Uterus (tissue), 4 donors: Measurements from ENCODE around the gene RASGRF1. TPM values are rescaled to one million over a fixed set of nuclear protein-coding genes. Genes with fewer than 3 reads are reported as not detected.

ENCODE experiments used
- DNase-seq, 2 donors: peaks; one replicate each; pipeline ENCODE4 v3.0.0-alpha.2; 2019 to 2020
- H3K27ac ChIP-seq, 2 donors: fragments of 200-600 bp; sonication (generic); 1 replicate in 1 of 2; 2 replicates in 1 of 2; pipeline ENCODE4 v1.5.1; 2016 to 2018
- H3K27me3 ChIP-seq, 2 donors: fragments of 200-600 bp; sonication (generic); one replicate each; pipeline ENCODE4 v1.5.1; 2018 to 2019; ENCODE audit warnings: control low read depth in 1 of 2
- H3K36me3 ChIP-seq, 2 donors: fragments of 200-600 bp; sonication (generic); one replicate each; pipeline ENCODE4 v1.5.1; 2019; ENCODE audit warnings: control low read depth in 1 of 2
- H3K4me1 ChIP-seq, 2 donors: fragments of 200-600 bp; sonication (generic); one replicate each; pipeline ENCODE4 v1.5.1; 2018 to 2019; ENCODE audit warnings: control low read depth in 1 of 2
- H3K4me3 ChIP-seq, 2 donors: fragments of 200-600 bp; sonication (generic); 1 replicate in 1 of 2; 2 replicates in 1 of 2; pipeline ENCODE4 v1.5.1; 2018 to 2019; ENCODE audit warnings: mild to moderate bottlenecking in 1 of 2
- H3K9me3 ChIP-seq, 2 donors: fragments of 200-600 bp; sonication (generic); one replicate each; pipeline ENCODE4 v1.5.1; 2019; ENCODE audit warnings: control low read depth in 1 of 2
- CTCF ChIP-seq, 4 experiments: fragments of 200-600 bp in 2 of 4; fragments of 450-650 bp in 2 of 4; sonication (generic) in 2 of 4; IDR thresholded peaks; one replicate each; pipeline ENCODE4 v1.5.1; 2016 to 2019; ENCODE audit warnings: antibody characterized with exemption in 4 of 4, mild to moderate bottlenecking in 2 of 4, moderate library complexity in 1 of 4
- POLR2A ChIP-seq, 2 donors: fragments of 450-650 bp; IDR thresholded peaks; one replicate each; pipeline ENCODE4 v1.6.1; 2016; ENCODE audit warnings: antibody characterized with exemption in 2 of 2, mild to moderate bottlenecking in 1 of 2, moderate library complexity in 1 of 2
- intact Hi-C: fragments of 100-400 bp; cut with DNase I; formaldehyde crosslinking; loops from one replicate; pipeline ENCODE4 v1.15.1; 2023; ENCODE audit warnings: low total_unique reads
- total RNA-seq, 4 donors: library from RNA; depleted of rRNA in 3 of 4; stranded (reverse); fragments of >200 nt in 3 of 4; gene quantifications; one replicate each; pipeline versions ENCODE4 v1.1.0 to v1.2.4, GENCODE V29; 2014 to 2023
- donor health status: DM: yes; HTN: yes; CAD: no.

The RASGRF1 gene
- total RNA-seq, 4 donors from 2014 or later = 0.21 to 3.4 (median 1.8) TPM; not detected in 1

GRCh38 chr15:78932258-78932808 lies 158.2 kb downstream of the RASGRF1 start:
- H3K9me3 ChIP-seq = no peaks in the 10 kb centered on the region
- no peaks in the 10 kb centered on the region for H3K4me1 ChIP-seq
- intact Hi-C loops = no loop called here
- no peaks in the 10 kb centered on the region for H3K36me3 ChIP-seq
- H3K27me3 ChIP-seq = no peaks in the 10 kb centered on the region
- TF ChIP-seq CTCF (IDR thresholded peaks at IDR 0.05) (no peak), POLR2A (IDR thresholded peaks at IDR 0.05) (no peak)
- no peak for DNase-seq
- no peak overlapping the region for H3K4me3 ChIP-seq
- no peak overlapping the region for H3K27ac ChIP-seq

GRCh38 chr15:78931439-78932257 lies 158.9 kb downstream of the RASGRF1 start:
- no peak overlapping the region for H3K4me3 ChIP-seq
- no peak overlapping the region for H3K27ac ChIP-seq
- no peaks in the 10 kb centered on the region for H3K9me3 ChIP-seq
- H3K36me3 ChIP-seq = no peaks in the 10 kb centered on the region
- intact Hi-C loops = no loop called here
- TF ChIP-seq CTCF (IDR thresholded peaks at IDR 0.05) (no peak), POLR2A (IDR thresholded peaks at IDR 0.05) (no peak)
- no peaks in the 10 kb centered on the region for H3K27me3 ChIP-seq
- H3K4me1 ChIP-seq = no peaks in the 10 kb centered on the region
- no peak for DNase-seq

GRCh38 chr15:78930577-78931388 lies 159.8 kb downstream of the RASGRF1 start:
- intact Hi-C loops = no loop called here

GRCh38 chr15:78929536-78930264 lies 160.9 kb downstream of the RASGRF1 start:
- no peak for DNase-seq
- Histone ChIP-seq H3K4me1 (no peaks in the 10 kb centered on the region), H3K9me3 (no peaks in the 10 kb centered on the region), H3K4me3 (no peak overlapping the region), H3K27me3 (no peaks in the 10 kb centered on the region), H3K36me3 (no peaks in the 10 kb centered on the region), H3K27ac (no peak overlapping the region)
- no peak for TF ChIP-seq CTCF (IDR thresholded peaks at IDR 0.05)
- TF ChIP-seq POLR2A (IDR thresholded peaks at IDR 0.05) = no peak
- intact Hi-C loops = no loop called here

More at GRCh38 chr15:78930577-78931388, 159.8 kb downstream of the RASGRF1 start:
- Histone ChIP-seq H3K27me3 (no peaks in the 10 kb centered on the region), H3K27ac (no peak overlapping the region), H3K4me1 (no peaks in the 10 kb centered on the region), H3K36me3 (no peaks in the 10 kb centered on the region), H3K9me3 (no peaks in the 10 kb centered on the region), H3K4me3 (no peak overlapping the region)
- DNase-seq = no peak
- no peak for TF ChIP-seq POLR2A (IDR thresholded peaks at IDR 0.05)
- no peak for TF ChIP-seq CTCF (IDR thresholded peaks at IDR 0.05)
